ACC112 (cell line): ENCODE results near the gene LMF1.

Experiments used
- H2AFZ ChIP-seq: fragments of 200-600 bp; sonication (generic); one replicate; pipeline ENCODE4 v1.6.0; 2017; ENCODE audit warnings: antibody characterized with exemption, low read length; ENCODE audit not compliant: unreplicated experiment
- H3K27ac ChIP-seq: fragments of 200-600 bp; sonication (generic); 2 replicates; pipeline ENCODE4 v1.5.1; 2014; ENCODE audit warnings: low read depth, mild to moderate bottlenecking, antibody characterized with exemption, low read length, moderate library complexity
- H3K27me3 ChIP-seq: fragments of 200-600 bp; sonication (generic); 2 replicates; pipeline ENCODE4 v1.6.1; 2014; ENCODE audit warnings: mild to moderate bottlenecking, antibody characterized with exemption, low read length, moderate library complexity, mixed read lengths; ENCODE audit not compliant: insufficient read depth
- H3K36me3 ChIP-seq: fragments of 200-600 bp; sonication (generic); 2 replicates; pipeline ENCODE4 v1.6.1; 2016; ENCODE audit warnings: mild to moderate bottlenecking, antibody characterized with exemption, low read length, moderate library complexity, mixed read lengths; ENCODE audit not compliant: insufficient read depth
- H3K4me1 ChIP-seq: fragments of 200-600 bp; sonication (generic); one replicate; pipeline ENCODE4 v1.6.1; 2016; ENCODE audit warnings: low read length, mixed read lengths; ENCODE audit not compliant: insufficient read depth, unreplicated experiment, control insufficient read depth
- H3K4me3 ChIP-seq: fragments of 200-600 bp; sonication (generic); 2 replicates; pipeline ENCODE4 v1.5.1; 2014; ENCODE audit warnings: mild to moderate bottlenecking, low read depth, low read length
- H3K79me2 ChIP-seq: fragments of 200-600 bp; sonication (generic); one replicate; pipeline ENCODE4 v1.6.0; 2016; ENCODE audit warnings: low read length; ENCODE audit not compliant: control insufficient read depth, unreplicated experiment, insufficient read depth

Gene LMF1

GRCh38 chr16:1011316-1012082 is 40.7 kb upstream of the LMF1 start:
- Histone ChIP-seq H3K27me3 (peaks cover 45% of the 10 kb centered on the region), H3K36me3 (no peaks in the 10 kb centered on the region), H3K79me2 (no peaks in the 10 kb centered on the region), H3K4me1 (no peaks in the 10 kb centered on the region), H3K27ac (no peak overlapping the region), H2AFZ (no peak overlapping the region), H3K4me3 (no peak overlapping the region)

DNA sequence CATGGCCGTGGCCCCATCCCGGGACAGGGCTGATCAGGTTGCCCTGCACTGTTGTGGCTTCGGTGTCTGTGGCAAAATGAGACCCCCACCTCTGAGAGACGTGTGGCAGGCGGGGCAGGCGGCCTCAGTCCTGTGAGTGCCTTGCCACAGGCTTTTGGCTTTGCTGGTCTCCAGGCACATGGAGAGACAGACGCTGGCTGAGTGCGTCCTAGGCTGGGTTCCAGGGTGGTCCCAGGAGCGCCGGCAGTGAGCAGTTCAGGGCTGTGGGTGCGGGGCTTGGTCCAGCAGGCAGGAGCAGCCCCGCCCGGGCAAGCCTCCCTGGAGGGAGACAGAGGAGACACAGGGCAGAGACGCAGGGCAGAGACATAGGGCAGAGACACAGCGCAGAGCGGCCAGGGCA is 40.0 kb upstream of the LMF1 start:
- no peaks in the 10 kb centered on the region for H3K79me2 ChIP-seq
- no peak overlapping the region for H2AFZ ChIP-seq
- H3K36me3 ChIP-seq = no peaks in the 10 kb centered on the region
- no peak overlapping the region for H3K27ac ChIP-seq
- no peak overlapping the region for H3K4me3 ChIP-seq
- no peaks in the 10 kb centered on the region for H3K4me1 ChIP-seq
- H3K27me3 ChIP-seq = peaks cover 45% of the 10 kb centered on the region

GRCh38 chr16:1010251-1010650 is 39.5 kb upstream of the LMF1 start:
- no peak overlapping the region for H3K27ac ChIP-seq
- H3K4me1 ChIP-seq = no peaks in the 10 kb centered on the region
- H3K36me3 ChIP-seq = no peaks in the 10 kb centered on the region
- H2AFZ ChIP-seq = no peak overlapping the region
- no peak overlapping the region for H3K4me3 ChIP-seq
- no peaks in the 10 kb centered on the region for H3K79me2 ChIP-seq
- peaks cover 45% of the 10 kb centered on the region for H3K27me3 ChIP-seq

- Histone ChIP-seq H2AFZ (no peak overlapping the region), H3K4me3 (no peak overlapping the region), H3K4me1 (peaks cover under 1% of the 10 kb centered on the region), H3K27ac (no peak overlapping the region), H3K79me2 (no peaks in the 10 kb centered on the region), H3K36me3 (no peaks in the 10 kb centered on the region), H3K27me3 (peaks cover 45% of the 10 kb centered on the region)
These were observed 38.8 kb upstream of the LMF1 start for GRCh38 chr16:1009358-1010150.

DNA sequence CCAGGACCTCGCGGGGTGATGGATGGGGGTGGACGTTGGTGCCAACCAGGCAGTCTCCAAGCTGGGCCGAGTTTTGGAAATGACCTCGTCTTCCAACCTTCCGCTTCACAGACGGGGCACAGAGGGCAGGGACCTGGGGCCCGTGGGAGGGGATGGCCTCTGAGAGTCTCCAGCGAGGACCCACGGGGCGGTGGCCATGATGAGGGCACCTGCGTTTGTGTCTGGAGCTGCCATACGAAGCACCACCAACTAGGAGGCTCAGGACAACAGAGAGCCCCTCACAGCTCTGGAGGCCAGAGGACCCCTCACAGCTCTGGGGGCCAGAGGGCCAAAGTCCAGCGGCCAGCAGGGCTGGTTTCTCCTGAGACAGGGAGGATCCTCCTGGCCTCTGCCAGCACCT is 37.3 kb upstream of the LMF1 start:
- Histone ChIP-seq H3K79me2 (no peaks in the 10 kb centered on the region), H3K4me1 (peaks cover 15% of the 10 kb centered on the region), H3K36me3 (no peaks in the 10 kb centered on the region), H2AFZ (no peak overlapping the region), H3K27ac (no peak overlapping the region), H3K27me3 (peaks cover 45% of the 10 kb centered on the region), H3K4me3 (no peak overlapping the region)

GRCh38 chr16:1007284-1007850 is 36.6 kb upstream of the LMF1 start:
- no peak overlapping the region for H2AFZ ChIP-seq
- peaks cover 21% of the 10 kb centered on the region for H3K4me1 ChIP-seq
- no peaks in the 10 kb centered on the region for H3K36me3 ChIP-seq
- H3K27me3 ChIP-seq = peaks cover 45% of the 10 kb centered on the region
- H3K4me3 ChIP-seq = no peak overlapping the region
- no peaks in the 10 kb centered on the region for H3K79me2 ChIP-seq
- H3K27ac ChIP-seq = no peak overlapping the region

- Histone ChIP-seq H2AFZ (no peak overlapping the region), H3K27me3 (peaks cover 39% of the 10 kb centered on the region), H3K27ac (no peak overlapping the region), H3K79me2 (no peaks in the 10 kb centered on the region), H3K4me3 (no peak overlapping the region), H3K36me3 (no peaks in the 10 kb centered on the region), H3K4me1 (peaks cover 22% of the 10 kb centered on the region)
These were observed 36.0 kb upstream of the LMF1 start for GRCh38 chr16:1006781-1007180.

DNA sequence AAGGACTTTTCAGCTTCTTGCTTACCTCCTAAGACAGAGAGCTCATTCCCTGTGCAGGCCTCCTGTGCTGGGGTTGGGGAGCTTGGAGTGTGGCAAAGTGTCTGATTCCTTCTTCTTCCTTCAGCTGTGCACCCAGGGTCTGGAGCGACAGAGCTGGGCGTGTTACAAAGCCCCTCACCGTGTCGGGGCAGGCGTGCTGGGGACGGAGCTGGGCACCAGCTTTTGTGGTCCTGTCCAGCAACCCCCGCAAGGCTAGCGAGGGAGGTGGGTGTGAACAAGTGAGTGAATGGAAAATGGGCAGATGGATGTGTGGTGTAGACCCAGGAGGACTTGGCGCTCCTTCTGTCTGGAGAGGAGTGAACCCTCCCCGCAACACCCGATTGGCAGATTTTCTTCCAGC is 34.5 kb upstream of the LMF1 start:
- H3K27ac ChIP-seq = no peak overlapping the region
- H2AFZ ChIP-seq = no peak overlapping the region
- no peak overlapping the region for H3K4me3 ChIP-seq
- H3K79me2 ChIP-seq = no peaks in the 10 kb centered on the region
- H3K36me3 ChIP-seq = no peaks in the 10 kb centered on the region
- peaks cover 29% of the 10 kb centered on the region for H3K27me3 ChIP-seq
- H3K4me1 ChIP-seq = peaks cover 22% of the 10 kb centered on the region

- Histone ChIP-seq H3K79me2 (no peaks in the 10 kb centered on the region), H3K4me1 (peaks cover 22% of the 10 kb centered on the region), H3K36me3 (no peaks in the 10 kb centered on the region), H3K27me3 (peaks cover 18% of the 10 kb centered on the region), H2AFZ (no peak overlapping the region), H3K4me3 (peak overlapping the region; percentile 50; the same call in 1 of the 2 replicates), H3K27ac (no peak overlapping the region)
These were observed 32.9 kb upstream of the LMF1 start for GRCh38 chr16:1003391-1004347.
